Endothelial cell (in vitro differentiated cells): ENCODE measurements around the gene CLECL1. TPM values are rescaled to one million over a fixed set of nuclear protein-coding genes. Genes with fewer than 3 reads are reported as not detected.

Experiments
- DNase-seq: peaks from one replicate; pipeline ENCODE4 v3.0.0; 2021; ENCODE audit warnings: low spot score
- H3K27ac Mint-ChIP-seq: one replicate; pipeline ENCODE4 v1.8.0; 2021; ENCODE audit warnings: mixed read lengths, inconsistent platforms; ENCODE audit not compliant: unreplicated experiment
- H3K27me3 Mint-ChIP-seq: one replicate; pipeline ENCODE4 v1.8.0; 2021; ENCODE audit warnings: mild to moderate bottlenecking, moderate library complexity, mixed read lengths, inconsistent platforms; ENCODE audit not compliant: unreplicated experiment
- H3K36me3 Mint-ChIP-seq: one replicate; pipeline ENCODE4 v1.8.0; 2021; ENCODE audit warnings: mild to moderate bottlenecking, low read depth, mixed read lengths, inconsistent platforms; ENCODE audit not compliant: unreplicated experiment
- H3K4me1 Mint-ChIP-seq: one replicate; pipeline ENCODE4 v1.8.0; 2021; ENCODE audit warnings: mild to moderate bottlenecking, mixed read lengths, inconsistent platforms; ENCODE audit not compliant: unreplicated experiment
- H3K4me3 Mint-ChIP-seq: one replicate; pipeline ENCODE4 v1.8.0; 2021; ENCODE audit warnings: mild to moderate bottlenecking, mixed read lengths, inconsistent platforms; ENCODE audit not compliant: unreplicated experiment
- H3K9me3 Mint-ChIP-seq: one replicate; pipeline ENCODE4 v1.8.0; 2021; ENCODE audit warnings: mixed read lengths, inconsistent platforms; ENCODE audit not compliant: unreplicated experiment
- CTCF ChIP-seq: fragments of 200-600 bp; sonication (generic); IDR thresholded peaks from one replicate; pipeline ENCODE4 v1.5.0; 2021; ENCODE audit warnings: antibody characterized with exemption; ENCODE audit not compliant: unreplicated experiment
- total RNA-seq: library from RNA; stranded (reverse); fragmentation: NEBNext Ultra II Directional; extraction: Animal tissue kit (Norgen Biotek cat#: 25700); gene quantifications from one replicate; pipeline ENCODE4 v1.2.1, GENCODE V29; 2021; ENCODE audit not compliant: unreplicated experiment

The CLECL1 gene
- total RNA-seq, 1 donor from 2014 or later: not detected

- no peaks in the 10 kb centered on the region for H3K4me1 Mint-ChIP-seq
- no peaks in the 10 kb centered on the region for H3K36me3 Mint-ChIP-seq
- no peak overlapping the region for H3K27ac Mint-ChIP-seq
- DNase-seq: no peak
- no peaks in the 10 kb centered on the region for H3K27me3 Mint-ChIP-seq
- no peak for TF ChIP-seq CTCF
- no peaks in the 10 kb centered on the region for H3K9me3 Mint-ChIP-seq
- no peak overlapping the region for H3K4me3 Mint-ChIP-seq
Observed at GRCh38 chr12:9730591-9730990, 2.3 kb downstream of the CLECL1 start.

GRCh38 chr12:9730011-9730410 lies 2.9 kb downstream of the CLECL1 start:
- H3K27ac Mint-ChIP-seq: no peak overlapping the region
- H3K9me3 Mint-ChIP-seq: no peaks in the 10 kb centered on the region
- H3K4me1 Mint-ChIP-seq: no peaks in the 10 kb centered on the region
- no peak overlapping the region for H3K4me3 Mint-ChIP-seq
- H3K27me3 Mint-ChIP-seq: no peaks in the 10 kb centered on the region
- no peak for DNase-seq
- H3K36me3 Mint-ChIP-seq: no peaks in the 10 kb centered on the region
- TF ChIP-seq CTCF: no peak

GRCh38 chr12:9729082-9729481 lies 3.8 kb downstream of the CLECL1 start:
- Mint-ChIP-seq H3K4me1 (no peaks in the 10 kb centered on the region), H3K9me3 (no peaks in the 10 kb centered on the region), H3K36me3 (no peaks in the 10 kb centered on the region), H3K27me3 (no peaks in the 10 kb centered on the region), H3K27ac (no peak overlapping the region), H3K4me3 (no peak overlapping the region)
- no peak for DNase-seq
- TF ChIP-seq CTCF: no peak

- Mint-ChIP-seq H3K36me3 (no peaks in the 10 kb centered on the region), H3K4me1 (no peaks in the 10 kb centered on the region), H3K27ac (no peak overlapping the region), H3K4me3 (no peak overlapping the region), H3K9me3 (no peaks in the 10 kb centered on the region), H3K27me3 (no peaks in the 10 kb centered on the region)
- no peak for TF ChIP-seq CTCF
- DNase-seq: no peak
Observed at GRCh38 chr12:9727813-9728212, 5.1 kb downstream of the CLECL1 start.

- no peaks in the 10 kb centered on the region for H3K27me3 Mint-ChIP-seq
- no peak for DNase-seq
- no peak for TF ChIP-seq CTCF
- no peak overlapping the region for H3K27ac Mint-ChIP-seq
- no peaks in the 10 kb centered on the region for H3K36me3 Mint-ChIP-seq
- H3K4me3 Mint-ChIP-seq: no peak overlapping the region
- peaks cover 6% of the 10 kb centered on the region for H3K4me1 Mint-ChIP-seq
- H3K9me3 Mint-ChIP-seq: no peaks in the 10 kb centered on the region
Observed at GRCh38 chr12:9725213-9725870, 7.6 kb downstream of the CLECL1 start.
